ENCODE data around the gene ARID5B.
A peak's percentile ranks its signal among the peaks of the same experiment; 100 is the strongest.

- TF ChIP-seq EP300 (IDR thresholded peaks at IDR 0.05; ENCODE audit: borderline replicate concordance in 1 of 2, low read depth in 1 of 2, low read length in 1 of 2) (peak in 1 of 2 experiments; percentile 40; a peak in 1 of 4 replicates), PBX3 (IDR thresholded peaks at IDR 0.05) (no peak), CTCF (IDR thresholded peaks at IDR 0.05) (no peak), TAF1 (IDR thresholded peaks at IDR 0.05; ENCODE audit: borderline replicate concordance, low read depth, low read length) (no peak), NRF1 (IDR thresholded peaks at IDR 0.05; ENCODE audit: low read depth, low read length) (no peak), IRF3 (IDR thresholded peaks at IDR 0.05; ENCODE audit: low read depth, low read length) (no peak), SIN3A (IDR thresholded peaks at IDR 0.05; ENCODE audit: borderline replicate concordance, low read depth, low read length) (no peak), EZH2phosphoT487 (IDR thresholded peaks at IDR 0.05; ENCODE audit: borderline replicate concordance, low read depth) (no peak), ZBTB33 (IDR thresholded peaks at IDR 0.05; ENCODE audit: borderline replicate concordance, low read depth) (no peak), CHD2 (IDR thresholded peaks at IDR 0.05; ENCODE audit: low read length, partially characterized antibody) (no peak), MXI1 (IDR thresholded peaks at IDR 0.05; ENCODE audit: low read depth, low read length) (no peak), FOSL2 (IDR thresholded peaks at IDR 0.05; ENCODE audit: borderline replicate concordance, low read depth) (peak; percentile 57; the same call in 1 of the 2 replicates)
Measured at GRCh38 chr10:62130948-62131347, 229.4 kb downstream of the ARID5B start.
